GM19438 (cell line): ENCODE measurements around the gene MYH15.
A peak's percentile ranks its signal among the peaks of the same experiment; 100 is the strongest.

Experiments used
- ATAC-seq: cut with Tn5 transposase; IDR thresholded peaks from one replicate; pipeline ENCODE4 v1.9.1; 2021; ENCODE audit warnings: low read depth; ENCODE audit not compliant: unreplicated experiment

Gene MYH15

DNA sequence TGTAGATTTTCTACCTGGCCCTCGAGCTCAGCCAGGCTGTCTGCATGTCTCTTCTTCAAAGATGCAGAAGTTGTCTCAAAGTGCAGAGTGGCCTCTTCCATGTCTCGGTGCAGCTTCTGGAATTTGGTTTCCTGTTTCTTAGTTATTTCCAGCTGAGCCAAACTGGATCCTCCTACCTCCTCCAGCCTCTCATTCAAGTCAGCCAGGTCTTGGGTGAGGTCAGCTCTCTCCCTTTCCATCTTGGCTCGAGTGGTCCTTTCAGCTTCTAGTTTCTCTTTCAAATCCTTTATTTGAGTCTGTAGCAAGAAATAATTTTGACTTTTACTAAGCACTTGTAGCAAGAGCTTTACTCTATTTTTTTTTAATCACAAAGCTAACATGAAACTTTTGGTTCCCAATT is 81.8 kb downstream of the MYH15 start:
- ATAC-seq = no peak

- no peak for ATAC-seq
These were observed 89.5 kb downstream of the MYH15 start for GRCh38 chr3:108420926-108421325.

- no peak for ATAC-seq
These were observed 94.1 kb downstream of the MYH15 start for GRCh38 chr3:108416111-108416869.

DNA sequence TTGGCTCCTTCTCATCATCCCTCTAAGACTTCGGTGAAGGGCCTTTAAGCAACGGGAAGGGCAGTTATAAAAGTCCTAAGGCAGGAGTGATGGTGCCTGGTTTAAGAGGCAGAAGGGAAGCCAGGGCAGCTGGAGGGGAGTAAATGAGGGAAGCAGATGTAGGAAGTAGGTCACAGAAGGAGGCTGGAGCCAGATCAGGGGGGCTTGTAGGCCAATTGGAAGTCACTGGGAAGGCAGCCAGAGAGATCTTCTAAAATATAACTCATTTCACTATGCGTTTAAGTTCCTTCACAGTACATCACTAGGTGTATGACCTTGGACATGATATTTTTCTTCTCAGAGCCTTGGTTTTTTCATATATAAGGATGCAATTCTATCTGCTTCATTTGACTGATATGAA is 94.7 kb downstream of the MYH15 start:
- no peak for ATAC-seq

DNA sequence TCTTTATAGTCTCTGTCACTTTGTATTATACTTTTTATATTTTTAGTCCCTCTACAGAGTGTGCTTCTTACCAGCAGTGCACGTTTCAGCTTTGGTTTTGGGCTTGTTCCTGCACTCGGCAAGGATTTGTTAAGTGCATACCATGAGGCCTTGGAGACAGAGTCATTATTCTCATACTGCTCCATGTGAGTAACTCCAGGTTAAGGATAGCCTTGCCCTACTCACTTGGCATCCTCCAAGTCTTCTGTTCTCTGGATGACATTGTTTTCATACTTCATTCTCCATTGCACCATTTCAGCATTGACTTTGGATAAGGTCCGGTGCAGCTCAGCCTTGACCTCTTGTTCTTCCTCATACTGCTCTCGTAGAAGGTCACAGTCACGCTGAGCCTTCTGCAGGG is 96.4 kb downstream of the MYH15 start:
- ATAC-seq = no peak

DNA sequence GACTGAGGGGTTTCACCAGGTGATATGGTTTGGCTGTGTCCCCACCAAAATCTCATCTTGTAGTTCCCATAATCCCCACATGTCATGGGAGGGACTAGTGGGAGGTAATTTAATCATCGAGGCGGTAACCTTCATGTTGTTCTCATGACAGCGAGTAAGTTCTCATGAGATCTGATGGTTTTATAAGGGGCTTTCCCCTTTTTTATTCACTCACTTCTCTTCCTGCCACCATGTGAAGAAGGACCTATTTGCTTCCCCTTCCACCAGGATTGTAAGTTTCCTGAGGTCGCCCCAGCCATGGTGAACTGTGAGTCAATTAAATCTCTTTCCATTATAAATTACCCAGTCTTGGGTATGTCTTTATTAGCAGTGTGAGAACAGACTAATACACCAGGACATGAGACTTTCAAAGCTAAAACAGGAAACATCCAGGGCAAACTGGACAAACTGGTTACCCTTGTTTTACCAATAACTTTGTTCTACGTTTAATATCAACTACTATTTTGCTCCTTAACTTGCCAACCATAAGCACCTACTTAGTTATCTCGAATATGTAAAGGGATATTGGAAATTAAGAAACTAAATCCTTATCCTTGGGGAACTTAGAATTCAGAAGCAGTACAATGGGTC is 98.2 kb downstream of the MYH15 start:
- ATAC-seq = no peak

DNA sequence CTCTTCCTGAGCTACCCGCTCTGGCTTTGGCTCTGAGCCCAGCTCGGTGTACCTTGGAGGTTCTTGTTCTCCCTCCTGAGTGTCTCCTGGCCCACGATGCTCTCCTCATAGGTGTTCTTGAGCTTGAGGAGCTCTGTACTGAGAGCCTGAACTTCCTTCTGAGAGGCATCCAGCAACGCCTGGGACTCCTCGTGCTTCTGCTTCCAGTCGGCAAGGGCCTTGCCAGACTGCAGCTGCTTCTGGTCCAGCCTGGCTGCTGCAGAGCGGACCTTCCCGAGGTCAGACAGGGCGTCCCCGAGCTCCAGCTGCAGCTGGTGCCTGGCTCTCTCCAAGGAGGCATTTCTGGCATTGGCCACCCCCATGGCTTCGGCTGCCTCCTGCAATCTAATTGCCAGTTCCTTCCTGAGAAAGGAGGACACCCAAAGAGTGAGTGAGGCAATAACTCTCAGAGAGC is 99.8 kb downstream of the MYH15 start:
- no peak for ATAC-seq

- ATAC-seq = no peak
These were observed 100.6 kb downstream of the MYH15 start for GRCh38 chr3:108409800-108410178.

DNA sequence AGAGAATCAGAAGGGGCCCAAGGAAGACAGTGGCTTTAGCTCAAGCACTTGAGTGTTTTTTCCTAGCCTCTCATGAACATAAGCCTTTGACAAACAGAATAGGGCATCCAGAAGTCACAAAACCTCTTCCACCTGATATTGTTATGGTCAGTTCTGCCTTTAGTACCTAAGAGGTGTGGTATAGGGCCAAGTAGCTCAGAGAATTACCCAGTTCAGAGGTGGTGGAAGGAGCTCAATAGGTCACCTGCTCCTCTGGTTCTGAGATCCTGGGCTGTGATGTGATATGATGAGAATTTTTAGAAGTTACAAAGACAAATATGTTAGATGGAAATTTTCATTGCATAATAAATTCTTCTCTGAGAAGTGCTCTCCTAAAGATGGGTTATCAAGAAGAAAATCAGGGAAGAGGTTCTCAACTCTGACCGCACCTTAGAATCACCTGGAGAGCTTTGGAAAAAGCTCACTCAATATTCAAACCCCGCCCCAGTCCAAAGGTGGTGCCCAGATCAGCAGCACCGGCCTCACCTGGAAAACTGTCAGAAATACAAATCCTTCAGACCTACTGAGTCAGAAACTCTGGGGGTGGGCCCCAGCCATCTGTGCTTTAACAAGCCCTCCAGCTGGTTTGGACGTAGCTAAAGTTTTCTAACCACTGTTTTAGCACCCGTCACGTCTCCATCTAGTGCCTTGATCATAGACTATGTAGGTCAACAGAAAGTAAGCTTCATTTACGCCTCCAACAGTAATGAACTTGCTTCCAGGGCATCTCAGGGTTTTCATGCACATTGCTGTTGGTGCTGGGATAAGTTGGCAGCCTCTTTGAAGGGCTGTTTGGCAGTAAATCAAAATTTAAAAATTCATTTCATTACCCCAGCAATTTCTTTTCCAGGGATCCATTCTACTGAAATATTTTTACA is 101.3 kb downstream of the MYH15 start:
- no peak for ATAC-seq

DNA sequence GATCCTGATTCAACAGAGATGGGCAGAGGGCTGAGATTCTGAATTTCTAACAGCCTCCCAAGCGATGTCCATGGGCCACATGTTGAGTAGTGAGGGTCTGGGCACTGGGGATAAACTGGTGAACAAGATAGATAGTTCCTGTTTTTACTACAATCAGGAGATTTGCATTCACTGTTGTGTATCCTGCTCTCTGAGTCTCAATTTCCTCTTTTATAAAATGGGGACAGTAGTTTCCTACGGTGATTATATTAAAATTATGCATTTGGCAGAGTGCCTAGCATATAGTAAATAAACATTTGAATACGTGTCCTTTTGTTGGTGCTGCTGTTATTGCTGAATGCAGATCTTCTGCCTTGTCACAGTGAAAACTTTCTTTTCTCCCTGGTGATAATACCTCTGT is 102.5 kb downstream of the MYH15 start:
- ATAC-seq = no peak

DNA sequence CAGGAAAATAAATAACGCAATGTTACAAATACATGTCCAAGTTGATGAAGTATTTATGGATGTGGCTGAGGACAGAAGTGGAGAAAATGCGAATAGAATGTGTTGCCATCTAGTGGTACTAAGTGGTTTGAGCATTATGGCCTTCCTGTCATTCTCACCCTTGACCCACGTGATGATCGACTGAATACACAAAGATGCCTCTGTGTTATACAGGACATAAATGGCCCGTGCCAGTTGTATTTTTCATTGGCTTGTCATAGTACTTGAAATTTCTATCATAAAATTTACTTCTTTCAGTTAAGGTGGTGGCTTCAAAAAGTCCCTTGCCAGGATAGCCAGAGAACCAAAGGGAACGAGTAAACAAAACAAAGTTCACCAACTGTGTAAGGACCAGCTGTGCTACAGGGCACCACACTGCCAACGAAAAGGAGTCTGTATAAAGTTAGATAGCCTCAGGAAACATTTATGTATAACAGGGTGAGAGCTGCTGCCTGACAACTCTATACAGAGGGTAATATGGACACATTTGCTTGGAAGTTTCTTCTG is 103.7 kb downstream of the MYH15 start:
- ATAC-seq = peak; percentile 96

DNA sequence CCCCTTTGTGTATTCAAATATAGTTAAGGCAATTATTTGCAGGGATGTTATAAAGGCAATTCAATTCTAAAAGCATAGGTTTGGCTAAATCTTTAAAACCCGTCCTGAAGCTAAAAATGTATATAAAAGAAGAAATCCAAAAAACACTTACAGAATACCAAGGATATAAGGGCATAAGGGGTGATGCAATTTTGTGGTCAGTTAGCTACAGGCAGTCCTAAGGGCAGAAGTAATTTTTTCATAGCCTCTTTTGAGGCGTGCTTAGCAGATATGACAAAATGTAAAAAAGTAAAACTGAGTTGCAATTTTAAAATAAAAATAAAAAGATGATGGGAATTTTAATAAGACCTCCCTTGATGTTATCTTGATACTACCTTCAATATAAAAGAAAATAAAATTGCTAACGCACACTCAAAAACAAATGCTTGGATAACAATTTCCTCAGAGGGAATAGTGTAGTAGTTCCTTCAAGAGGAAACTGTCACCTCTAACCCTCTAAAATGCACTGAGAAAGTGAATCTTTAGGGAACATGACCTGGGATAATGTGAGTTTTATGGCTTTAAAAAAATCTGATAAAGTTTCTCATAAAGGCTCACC is 104.2 kb downstream of the MYH15 start:
- ATAC-seq = peak; percentile 17

- no peak for ATAC-seq
These were observed 106.0 kb downstream of the MYH15 start for GRCh38 chr3:108404368-108404767.

GRCh38 chr3:108403686-108404345 is 106.6 kb downstream of the MYH15 start:
- no peak for ATAC-seq

DNA sequence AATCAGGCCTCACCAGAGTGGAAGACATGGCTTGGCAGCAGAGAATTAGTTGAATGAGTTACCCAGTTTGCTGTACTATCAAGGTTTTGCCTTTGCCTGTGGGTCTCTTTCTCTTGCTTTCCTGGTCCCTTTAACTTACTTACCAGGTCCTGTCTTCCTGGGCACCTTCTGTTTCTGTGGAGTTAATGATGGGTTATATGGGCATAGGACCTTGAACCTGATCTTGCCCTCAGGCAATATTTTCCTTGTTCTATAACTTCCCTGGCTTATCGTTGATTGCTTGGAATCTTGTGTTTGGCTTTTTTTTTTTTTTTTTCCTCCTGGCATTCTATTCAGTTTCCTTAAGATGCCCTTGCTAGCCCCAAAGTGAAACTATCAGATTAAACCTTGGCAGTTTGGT is 107.2 kb downstream of the MYH15 start:
- no peak for ATAC-seq

DNA sequence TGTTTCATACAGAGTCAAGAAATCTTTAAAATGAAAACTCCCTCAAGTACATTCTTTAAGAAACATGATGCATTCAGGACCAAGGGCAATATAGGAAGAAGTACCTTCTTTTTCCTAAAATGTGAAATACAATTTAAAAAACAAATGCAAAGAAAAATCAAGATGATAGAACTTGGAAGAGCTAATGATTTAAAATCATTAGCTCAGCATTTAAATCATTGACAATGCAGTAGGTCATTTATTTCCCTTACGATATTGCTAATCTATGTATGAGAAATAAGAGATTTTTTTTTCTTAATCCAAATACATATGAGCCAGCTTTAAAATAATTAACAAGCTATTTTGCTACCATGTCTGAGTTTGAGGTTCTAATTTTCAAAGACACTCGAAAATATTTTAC is 108.6 kb downstream of the MYH15 start:
- ATAC-seq = no peak

DNA sequence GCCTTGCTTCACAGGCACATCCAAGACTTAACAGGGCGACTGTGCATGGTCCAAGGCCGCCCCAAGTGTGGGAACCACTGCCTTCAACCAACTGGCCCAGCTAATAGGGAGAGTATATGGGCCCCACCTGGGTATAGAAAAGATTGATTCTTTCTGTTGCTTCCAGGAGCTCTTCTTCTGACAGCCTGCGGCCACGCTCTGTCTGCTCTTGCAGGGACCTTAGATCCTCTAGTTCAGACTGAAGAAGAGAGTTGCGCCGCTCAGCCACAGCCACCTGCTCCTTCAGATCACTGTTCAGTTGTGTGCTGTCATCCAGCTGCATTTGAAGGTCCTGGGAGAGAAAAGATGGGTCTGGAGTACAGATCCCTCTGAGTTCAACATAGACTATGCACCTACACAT is 111.9 kb downstream of the MYH15 start:
- no peak for ATAC-seq

DNA sequence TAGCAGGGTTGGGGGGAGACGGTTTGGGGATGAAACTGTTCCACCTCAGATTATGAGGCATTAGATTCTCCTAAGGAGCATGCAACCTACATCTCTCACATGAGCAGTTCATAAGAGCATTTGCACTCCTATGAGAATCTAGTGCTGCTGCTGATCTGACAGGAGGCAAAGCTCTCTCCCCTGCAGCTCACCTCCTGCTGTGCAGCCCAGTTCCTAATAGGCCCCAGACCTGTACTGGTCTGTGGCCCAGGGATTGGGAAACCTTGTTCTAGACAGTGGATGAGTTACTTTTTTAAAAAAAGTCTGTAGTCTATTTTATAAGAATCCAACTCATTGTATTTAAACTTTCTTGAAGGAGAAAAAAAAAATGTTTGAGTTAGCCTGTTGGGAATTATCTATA is 114.1 kb downstream of the MYH15 start:
- no peak for ATAC-seq

DNA sequence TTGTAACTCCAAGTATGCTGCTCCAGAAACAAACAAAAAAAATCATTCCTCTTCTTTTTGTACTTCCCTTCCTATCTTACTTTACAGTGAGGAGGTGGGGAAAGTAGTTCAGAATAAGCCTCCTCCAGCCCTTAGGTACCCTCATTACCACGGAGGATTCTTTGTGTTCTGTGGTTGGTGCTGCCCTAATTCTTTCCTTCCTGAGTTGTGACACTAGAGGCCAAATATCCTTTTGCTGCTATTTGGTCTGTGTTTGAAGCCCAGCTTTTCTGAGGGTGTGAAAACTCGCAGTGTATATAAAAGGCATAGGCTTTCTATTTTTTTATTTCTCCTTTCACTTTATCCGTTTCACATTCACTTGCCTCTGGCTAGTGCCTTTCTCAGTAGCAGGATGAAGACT is 115.8 kb downstream of the MYH15 start:
- ATAC-seq = no peak

DNA sequence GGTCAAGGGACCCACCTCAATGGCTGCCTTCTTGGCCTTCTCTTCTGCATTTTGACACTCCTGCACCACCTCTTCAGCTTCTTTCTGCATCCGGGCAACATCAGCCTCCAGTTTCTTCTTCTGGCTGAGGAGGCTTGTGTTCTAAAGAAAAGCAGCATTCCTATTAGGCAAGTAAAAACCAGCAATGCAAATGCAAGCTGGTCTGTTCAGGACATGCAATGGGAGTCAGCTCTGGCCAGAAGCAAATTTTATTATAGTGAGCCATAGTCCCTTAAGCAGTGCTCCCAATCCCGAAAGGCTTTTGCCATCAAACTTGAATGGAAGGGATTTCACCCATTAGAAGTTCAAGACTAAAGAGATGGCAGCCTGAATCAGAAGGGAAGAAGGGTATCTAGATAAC is 116.4 kb downstream of the MYH15 start:
- ATAC-seq = no peak
